MM.1S (cell line): Measurements from ENCODE around the gene NEDD4L.

ENCODE experiments used
- EZH2 ChIP-seq: fragments of 300-600 bp; sonication (generic); optimal IDR thresholded peaks from 2 replicates; pipeline ENCODE3; 2017; ENCODE audit warnings: low read depth, mild to moderate bottlenecking, antibody characterized with exemption, low read length, mixed read lengths
- EZH2phosphoT487 ChIP-seq: fragments of 300-600 bp; sonication (generic); IDR thresholded peaks from 2 replicates; pipeline ENCODE4 v1.6.1; 2018; ENCODE audit warnings: antibody characterized with exemption, low read length
- TF ChIP-seq, protein P1 (sequence below): fragments of 300-600 bp; sonication (generic); IDR thresholded peaks from 2 replicates; pipeline ENCODE4 v1.5.1; 2016; ENCODE audit warnings: antibody characterized with exemption, low read length, mixed read lengths

DNA sequence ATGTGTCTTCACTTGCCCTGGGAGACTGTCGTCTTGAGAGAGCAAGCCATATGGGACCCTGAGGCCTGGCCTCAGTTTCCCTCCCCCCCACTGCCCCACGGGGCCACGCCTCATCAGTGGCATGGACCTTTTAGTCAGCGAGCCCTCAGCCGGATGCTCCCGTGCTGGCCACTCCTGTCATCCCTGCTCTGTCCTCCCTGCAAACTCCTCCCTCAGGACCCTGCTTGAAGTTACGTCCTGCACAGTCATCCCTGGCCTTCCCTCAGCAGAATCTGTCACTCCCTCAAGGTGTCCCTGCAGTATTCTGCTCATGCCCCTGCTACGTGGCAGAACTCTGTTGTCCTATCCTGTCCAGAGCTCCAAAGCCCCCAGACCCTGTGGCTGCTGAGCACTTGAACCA lies 265.1 kb downstream of the NEDD4L start:
- TF ChIP-seq, protein P1, sequence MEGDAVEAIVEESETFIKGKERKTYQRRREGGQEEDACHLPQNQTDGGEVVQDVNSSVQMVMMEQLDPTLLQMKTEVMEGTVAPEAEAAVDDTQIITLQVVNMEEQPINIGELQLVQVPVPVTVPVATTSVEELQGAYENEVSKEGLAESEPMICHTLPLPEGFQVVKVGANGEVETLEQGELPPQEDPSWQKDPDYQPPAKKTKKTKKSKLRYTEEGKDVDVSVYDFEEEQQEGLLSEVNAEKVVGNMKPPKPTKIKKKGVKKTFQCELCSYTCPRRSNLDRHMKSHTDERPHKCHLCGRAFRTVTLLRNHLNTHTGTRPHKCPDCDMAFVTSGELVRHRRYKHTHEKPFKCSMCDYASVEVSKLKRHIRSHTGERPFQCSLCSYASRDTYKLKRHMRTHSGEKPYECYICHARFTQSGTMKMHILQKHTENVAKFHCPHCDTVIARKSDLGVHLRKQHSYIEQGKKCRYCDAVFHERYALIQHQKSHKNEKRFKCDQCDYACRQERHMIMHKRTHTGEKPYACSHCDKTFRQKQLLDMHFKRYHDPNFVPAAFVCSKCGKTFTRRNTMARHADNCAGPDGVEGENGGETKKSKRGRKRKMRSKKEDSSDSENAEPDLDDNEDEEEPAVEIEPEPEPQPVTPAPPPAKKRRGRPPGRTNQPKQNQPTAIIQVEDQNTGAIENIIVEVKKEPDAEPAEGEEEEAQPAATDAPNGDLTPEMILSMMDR: no peak
- no peak for TF ChIP-seq EZH2
- TF ChIP-seq EZH2phosphoT487: no peak
